SK-N-SH treated with all-trans-retinoic acid at 6 μM for 48 hours (cell line): ENCODE results near the gene CEP43.

Experiments
- PATZ1 ChIP-seq: fragments of 250-450 bp; sonication (Bioruptor Pico); IDR thresholded peaks from 2 replicates; pipeline ENCODE4 v1.8.0; 2020; ENCODE audit warnings: mild to moderate bottlenecking, moderate library complexity, borderline replicate concordance
- RARB ChIP-seq: fragments of 250-450 bp; sonication (Bioruptor Pico); IDR thresholded peaks from 2 replicates; pipeline ENCODE4 v1.8.0; 2021; ENCODE audit warnings: mild to moderate bottlenecking, moderate library complexity
- ZFP3 ChIP-seq: fragments of 250-450 bp; sonication (Bioruptor Pico); IDR thresholded peaks from 2 replicates; pipeline ENCODE4 v1.5.0; 2020; ENCODE audit warnings: mild to moderate bottlenecking, moderate library complexity

DNA sequence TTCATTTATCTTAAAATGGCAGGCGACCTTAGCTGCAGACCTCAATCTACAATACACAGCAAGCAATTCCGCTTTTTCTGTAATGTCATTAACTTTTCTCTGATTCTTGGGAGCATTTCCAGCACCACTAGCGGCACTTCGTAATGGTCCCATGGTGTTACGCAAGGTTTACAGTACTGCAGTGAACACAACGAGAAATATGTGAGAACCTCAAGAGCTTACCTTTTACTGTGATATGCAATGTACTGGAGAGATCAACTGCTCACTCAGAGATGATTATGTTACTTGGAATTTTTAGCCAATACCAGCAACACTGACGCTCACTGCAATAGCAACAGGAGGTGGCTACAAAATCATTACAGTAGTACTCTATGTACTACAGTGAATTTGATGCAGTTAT is 2.8 kb upstream of the CEP43 start:
- TF ChIP-seq RARB (CRISPR knock-in tag): no peak
- TF ChIP-seq PATZ1 (CRISPR knock-in tag): no peak
- no peak for TF ChIP-seq ZFP3 (CRISPR knock-in tag)
